ENCODE measurements around the gene MFAP4.

DNA sequence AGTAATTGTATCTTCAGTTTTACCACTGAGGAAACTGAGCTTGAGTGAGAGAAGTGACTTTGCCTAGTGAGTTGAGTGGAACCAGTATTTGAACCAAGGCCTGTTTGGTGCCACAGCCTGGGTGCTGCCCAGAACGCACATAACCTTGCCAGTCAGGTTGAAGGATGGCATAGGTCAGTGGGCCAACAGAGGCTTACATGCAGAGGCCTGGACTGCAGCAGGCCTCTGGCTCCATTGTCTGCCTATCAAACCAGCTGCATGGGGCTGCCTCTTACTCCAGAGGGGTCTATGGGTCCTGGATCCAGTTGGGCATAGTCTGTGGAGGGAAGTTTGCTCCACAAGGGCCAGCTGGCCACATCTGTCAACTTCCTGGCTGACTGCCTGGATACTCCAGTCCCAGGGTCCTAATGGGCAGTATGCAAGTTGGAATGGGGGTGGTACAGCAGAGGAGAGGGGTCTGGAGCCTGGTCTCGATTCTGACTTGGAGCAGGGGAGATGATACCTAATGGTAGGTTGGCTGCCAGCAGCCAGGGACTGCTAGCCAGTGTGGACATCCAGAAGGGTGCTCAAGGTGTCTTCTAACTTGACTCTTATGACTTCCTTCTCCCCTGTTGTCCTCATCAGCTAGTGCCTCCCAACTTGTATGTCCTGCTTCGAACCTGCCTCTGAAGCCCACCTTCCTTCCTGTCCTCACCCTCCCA, 12.9 kb upstream of the MFAP4 start:
- TF ChIP-seq NFE2 (IDR thresholded peaks at IDR 0.05; ENCODE audit: low read depth) (no peak), RBM17 (IDR thresholded peaks at IDR 0.05; ENCODE audit: borderline replicate concordance, low read depth, low read length) (no peak), ZKSCAN8 (CRISPR knock-in tag; IDR thresholded peaks at IDR 0.05) (no peak), SP1 (CRISPR knock-in tag; IDR thresholded peaks at IDR 0.05) (no peak)
